GM13977 (cell line): Measurements from ENCODE around the gene PGGHG.

ENCODE experiments used
- DNase-seq: peaks from one replicate; pipeline ENCODE4 v3.0.0; 2012; ENCODE audit warnings: low spot score
- CTCF ChIP-seq: IDR thresholded peaks from 2 replicates; pipeline ENCODE4 v1.5.1; 2012; ENCODE audit warnings: mild to moderate bottlenecking, control low read depth; ENCODE audit not compliant: insufficient read depth; ENCODE audit errors: extremely low read depth, missing control alignments
- in situ Hi-C: fragments of 300-500 bp; cut with MboI; formaldehyde crosslinking; loops from one replicate; pipeline ENCODE4 v1.12.0; 2022; ENCODE audit warnings: low sequenced_read_pairs, low pct_unique_long_range_greater_than_20kb, mixed read lengths, inconsistent platforms; ENCODE audit not compliant: unreplicated experiment

The PGGHG gene

DNA sequence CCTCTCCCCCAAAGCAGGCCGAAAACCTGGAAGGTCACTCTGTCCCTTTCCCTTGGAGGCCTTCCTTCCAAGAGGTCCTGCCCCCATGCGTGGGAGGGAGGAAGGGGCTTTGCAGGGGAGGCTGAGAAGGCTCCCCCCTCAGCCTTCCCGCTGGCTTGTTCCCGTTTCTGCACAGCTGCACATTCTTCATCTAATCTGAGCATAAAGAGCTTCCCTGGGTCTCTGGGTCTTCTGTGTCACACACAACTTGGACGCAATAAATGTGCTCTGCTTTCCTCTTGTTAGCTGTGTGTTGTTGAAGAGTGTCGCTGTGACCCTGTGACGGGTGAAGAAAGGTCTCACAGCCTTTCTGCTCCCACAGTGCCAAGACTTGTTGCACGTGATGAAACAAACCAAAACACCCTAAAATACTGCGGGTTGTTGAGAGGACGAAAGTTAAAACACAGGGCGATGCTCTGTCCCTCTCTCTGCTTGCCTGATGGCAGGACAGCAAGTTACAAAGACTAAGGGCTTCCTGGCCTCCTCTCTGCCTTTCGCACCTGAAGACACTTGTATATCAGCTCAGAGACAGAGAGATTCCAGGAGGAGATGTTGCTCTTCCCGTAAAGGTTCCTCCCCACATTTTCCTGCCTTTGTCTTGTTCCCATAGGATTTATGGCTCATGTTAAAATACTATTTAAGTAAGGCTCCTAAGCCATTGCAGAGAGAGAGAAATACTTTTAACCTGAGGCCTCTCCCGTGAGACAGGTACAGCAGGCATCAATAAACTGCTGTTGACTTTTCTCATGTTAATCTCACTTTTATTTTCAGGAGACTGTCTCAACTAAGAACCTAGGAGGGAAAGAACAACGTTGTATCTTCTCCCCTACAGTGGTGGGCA is 47.1 kb downstream of the PGGHG start:
- in situ Hi-C loops: no loop called here
- DNase-seq: no peak
- TF ChIP-seq CTCF: no peak

GRCh38 chr11:336659-337198 is 47.8 kb downstream of the PGGHG start:
- no peak for DNase-seq
- no peak for TF ChIP-seq CTCF
- in situ Hi-C loops: no loop called here

GRCh38 chr11:337711-338110 is 48.8 kb downstream of the PGGHG start:
- no peak for DNase-seq
- in situ Hi-C loops: no loop called here
- no peak for TF ChIP-seq CTCF

GRCh38 chr11:339963-340362 is 51.0 kb downstream of the PGGHG start:
- DNase-seq: no peak
- no peak for TF ChIP-seq CTCF
- in situ Hi-C loops: no loop called here

DNA sequence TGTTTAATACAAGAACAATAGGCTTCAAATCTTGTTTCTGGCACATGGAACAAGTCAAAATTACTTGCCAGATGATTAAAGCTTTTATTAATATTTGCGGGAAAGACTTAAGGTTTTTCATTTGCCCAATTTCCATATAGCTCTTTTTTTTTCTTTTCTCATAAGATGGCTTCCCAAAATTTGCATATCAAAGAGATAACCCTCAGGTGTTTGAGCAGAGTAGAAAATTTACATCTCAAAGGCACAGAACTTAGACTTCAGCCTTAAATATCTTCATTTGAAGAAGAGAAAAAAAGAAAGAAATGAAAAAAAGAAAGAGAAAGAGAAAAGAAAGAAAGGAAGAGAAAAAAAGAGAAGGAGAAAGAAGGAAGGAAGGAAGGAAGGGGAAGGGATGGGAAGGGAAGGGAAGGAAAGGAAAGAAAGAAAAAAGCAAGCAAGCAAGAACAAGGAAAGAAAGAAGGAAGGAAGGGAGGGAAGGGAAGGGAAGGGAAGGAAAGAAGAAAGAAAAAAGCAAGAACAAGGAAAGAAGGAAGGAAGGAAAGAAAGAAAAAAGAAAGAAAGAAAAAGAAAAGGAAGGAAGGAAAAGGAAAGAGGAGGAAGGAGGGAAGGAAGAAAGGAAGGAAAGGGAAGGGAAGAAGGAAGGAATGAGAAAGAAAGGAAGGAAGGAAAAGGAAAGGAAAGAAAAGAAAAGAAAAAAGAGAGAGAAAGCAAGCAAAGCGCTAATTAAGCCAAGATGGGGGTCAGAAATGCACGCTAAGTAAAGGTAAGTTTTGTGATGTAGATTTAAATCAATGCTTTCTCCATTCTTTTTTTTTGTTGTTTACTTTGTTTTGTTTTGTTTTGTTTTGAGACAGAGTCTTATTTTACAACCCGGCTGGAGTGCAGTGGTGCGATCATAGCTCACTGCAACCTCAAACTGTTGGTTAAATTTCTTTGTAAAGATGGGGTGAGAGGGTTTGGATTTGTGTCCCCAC is 51.9 kb downstream of the PGGHG start:
- in situ Hi-C loops: no loop called here
- TF ChIP-seq CTCF: no peak
- DNase-seq: no peak

DNA sequence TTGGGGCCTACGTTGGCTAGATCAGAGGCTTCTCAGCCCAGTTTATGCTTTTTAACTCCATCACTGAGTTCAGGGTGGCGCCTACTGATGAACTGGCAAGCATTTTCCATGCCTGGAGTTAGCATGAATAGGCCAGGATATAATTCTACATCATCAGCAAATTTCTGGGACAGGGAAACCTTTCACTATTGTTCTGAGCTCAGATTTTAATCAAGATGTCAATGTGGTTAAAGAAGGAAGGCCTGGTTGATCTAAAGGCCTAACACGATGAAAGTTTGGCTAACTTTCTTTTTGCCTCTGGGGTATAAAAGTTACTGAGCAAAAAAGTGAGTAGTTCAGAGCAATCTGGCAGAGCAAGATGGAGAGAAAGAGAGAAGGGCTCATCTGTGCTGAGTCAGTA is 53.4 kb downstream of the PGGHG start:
- in situ Hi-C loops: no loop called here
- TF ChIP-seq CTCF: no peak
- no peak for DNase-seq
